ENCODE results near the gene SLCO2A1.

SLCO2A1 gene

DNA sequence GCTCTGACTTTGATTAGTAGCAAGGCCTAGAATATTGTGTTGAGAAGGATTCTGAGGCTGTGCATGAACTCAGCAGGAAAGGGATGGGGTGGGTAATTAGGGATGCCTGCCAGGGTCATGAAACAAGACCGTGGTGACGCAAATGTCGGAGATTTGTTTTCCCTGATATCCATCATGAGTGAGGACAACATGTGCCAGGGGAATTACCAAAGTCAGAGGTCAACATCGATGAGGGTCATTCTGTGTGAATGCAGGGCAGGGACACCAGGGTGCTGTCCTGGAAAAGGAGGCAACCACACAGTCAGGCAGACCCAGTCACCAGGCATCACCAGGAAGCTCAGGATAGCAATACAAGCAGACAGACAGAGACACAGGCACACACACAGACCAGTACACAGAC is 52.2 kb downstream of the SLCO2A1 start:
- no peak for DNase-seq

GRCh38 chr3:133973249-133973980 is 56.3 kb downstream of the SLCO2A1 start:
- DNase-seq = peak; percentile 40

- no peak for DNase-seq
Measured at GRCh38 chr3:133972156-133972555, 57.6 kb downstream of the SLCO2A1 start.

DNA sequence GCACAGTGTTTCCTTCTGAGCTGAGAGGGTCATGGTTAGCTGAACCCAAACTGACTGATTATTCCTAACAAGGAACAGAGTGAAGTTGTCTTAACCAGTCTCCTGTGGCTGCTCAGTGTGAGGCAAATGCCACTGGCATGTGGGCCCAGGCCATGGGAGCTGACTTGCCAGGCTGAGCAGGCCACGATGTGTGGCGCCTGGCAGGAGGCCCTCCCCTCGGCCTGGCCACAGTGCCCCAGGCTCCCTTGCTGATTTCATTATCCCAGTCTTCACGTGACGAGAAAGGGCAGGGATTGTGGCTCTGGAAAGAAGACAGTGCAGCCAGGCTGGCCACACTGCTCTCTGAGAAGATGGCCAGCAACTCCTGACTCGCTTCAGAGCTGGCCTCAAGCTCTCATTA is 58.8 kb downstream of the SLCO2A1 start:
- no peak for DNase-seq

- no peak for DNase-seq
Measured at GRCh38 chr3:133970339-133970738, 59.4 kb downstream of the SLCO2A1 start.

- DNase-seq = no peak
Measured at GRCh38 chr3:133967992-133968892, 61.5 kb downstream of the SLCO2A1 start.

- no peak for DNase-seq
Measured at GRCh38 chr3:133966954-133967353, 62.8 kb downstream of the SLCO2A1 start.

DNA sequence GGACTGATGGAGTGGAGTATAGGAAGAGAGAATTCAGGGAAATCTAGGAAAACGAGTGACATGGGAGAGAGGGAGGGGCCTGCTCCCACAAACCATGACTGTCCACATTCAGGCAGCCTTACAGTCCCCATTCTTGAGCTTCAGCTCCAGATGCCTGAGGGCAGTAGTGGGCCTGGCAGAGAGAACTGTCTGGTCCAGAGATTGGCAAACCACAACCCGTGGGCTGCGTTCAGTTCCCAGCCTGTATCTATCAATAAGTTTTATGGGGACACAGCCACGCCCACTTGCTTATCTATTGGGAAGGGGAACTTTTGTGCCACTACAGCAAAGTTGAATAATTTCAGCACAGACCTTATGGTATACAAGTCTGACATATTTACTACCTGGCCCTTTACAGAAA is 63.8 kb downstream of the SLCO2A1 start:
- no peak for DNase-seq

DNA sequence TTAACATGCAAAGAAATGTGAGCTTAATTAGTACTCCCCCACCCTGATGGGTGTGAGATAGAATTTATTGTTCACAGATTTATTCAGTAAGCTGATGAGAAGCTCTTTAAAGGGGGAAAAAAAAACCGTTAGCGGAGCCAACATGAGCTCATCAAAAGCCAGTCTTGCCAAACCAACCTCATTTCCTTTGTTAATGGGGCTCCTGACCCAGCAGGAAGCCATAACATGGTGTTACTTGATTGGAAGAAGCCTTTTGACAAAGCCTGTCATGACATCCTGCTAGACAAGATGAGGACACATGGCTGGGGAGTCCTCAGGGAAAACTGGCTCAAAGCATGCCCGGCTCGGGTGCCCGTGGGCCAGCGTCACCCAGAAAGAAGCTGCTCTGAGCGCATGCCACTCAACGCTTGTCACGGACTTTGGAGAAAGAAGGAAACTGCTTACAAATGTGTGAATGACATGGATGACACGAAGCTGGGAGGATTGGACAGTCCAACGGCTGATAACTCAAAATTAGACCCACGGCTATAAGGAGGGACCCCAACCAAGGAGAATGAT is 64.6 kb downstream of the SLCO2A1 start:
- peak; percentile 85 for DNase-seq

- DNase-seq = no peak
Measured at GRCh38 chr3:133964547-133964946, 65.2 kb downstream of the SLCO2A1 start.

DNA sequence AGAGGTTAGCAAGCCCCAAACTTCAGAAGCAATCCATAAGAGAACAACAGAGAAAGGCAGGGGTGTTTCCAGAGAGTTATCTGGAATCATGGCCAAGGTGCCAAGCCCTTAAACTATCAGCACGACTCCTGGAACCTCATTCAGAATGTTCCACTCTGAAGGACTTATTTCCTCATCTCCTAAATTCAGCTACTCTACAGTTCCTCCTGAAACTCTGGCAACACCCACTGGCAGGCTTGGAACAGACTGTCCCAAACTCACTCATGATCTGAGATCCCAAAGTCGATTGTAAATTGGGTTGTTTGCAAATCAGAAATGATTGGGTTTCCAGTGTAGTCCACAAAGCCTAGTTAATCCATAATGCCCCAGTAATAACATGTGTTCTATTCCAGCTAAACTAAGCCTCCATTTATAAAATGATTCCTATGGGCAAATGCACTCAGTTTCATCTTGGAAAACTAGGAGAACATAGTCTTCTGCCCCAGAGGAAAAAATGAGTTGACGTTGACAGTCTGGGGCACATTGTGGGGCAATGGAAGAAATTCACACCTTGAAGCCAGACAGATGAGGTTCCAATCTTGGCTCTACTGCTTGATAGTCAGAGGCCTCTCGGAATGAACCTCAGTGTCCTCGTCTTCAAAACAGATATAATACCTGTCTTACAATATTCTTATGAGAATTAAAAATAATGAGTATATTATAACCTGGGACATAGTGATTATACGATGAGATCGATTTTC is 65.9 kb downstream of the SLCO2A1 start:
- no peak for DNase-seq

DNA sequence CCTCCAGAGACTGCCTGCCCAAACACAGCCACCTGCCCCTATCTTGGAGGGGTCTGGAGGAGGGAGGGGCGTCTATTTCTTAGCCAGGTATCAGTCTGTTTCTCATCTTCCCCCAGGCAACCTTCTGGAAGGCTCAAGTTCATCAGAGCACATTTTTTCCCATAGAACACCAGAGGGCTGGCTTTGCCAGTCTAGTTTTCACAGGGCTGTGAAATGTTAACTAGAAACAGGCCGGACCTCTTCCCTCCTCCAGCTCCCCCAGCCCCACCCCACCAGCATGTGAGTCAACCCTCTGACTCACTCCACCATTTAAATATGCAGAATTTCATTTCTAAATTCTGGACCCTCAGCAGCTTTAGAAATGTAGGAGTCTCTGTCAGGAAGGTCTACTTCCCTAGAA is 66.9 kb downstream of the SLCO2A1 start:
- DNase-seq = peak; percentile 89

DNA sequence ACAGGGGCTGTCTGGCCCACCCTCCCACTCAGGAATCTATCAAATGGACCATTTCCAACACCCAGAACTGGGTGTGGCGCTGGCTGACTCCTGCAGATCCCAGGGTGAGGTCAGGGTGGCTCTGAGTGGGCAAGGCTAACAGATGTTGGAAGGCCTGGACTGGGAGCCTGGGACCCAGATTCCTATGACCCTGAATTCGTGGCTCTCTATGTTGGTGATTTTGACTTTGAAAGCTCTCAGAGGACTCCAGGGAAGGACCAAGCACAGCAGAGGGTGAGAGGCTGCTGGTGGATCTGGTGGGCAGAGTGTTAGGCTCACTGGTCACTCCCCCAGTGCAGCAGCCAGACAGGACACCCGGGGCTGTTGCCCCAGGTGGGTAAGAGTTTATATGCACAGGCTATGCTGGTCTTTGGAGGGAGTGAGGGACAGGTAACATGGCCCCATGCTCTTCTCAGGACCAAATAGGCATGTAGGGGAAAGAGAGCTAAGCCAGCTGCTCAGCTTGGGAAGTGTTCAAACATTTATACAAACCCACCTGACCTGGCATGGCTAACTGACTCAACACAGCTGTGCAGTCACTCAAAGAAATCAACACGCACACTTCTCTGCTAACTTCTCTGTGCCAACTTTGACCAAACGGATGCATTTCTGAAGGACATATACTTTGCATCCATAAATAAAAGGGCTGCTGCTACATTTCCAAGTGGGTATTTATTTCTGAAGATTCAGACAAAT is 71.5 kb downstream of the SLCO2A1 start:
- no peak for DNase-seq

GRCh38 chr3:133956982-133957381 is 72.7 kb downstream of the SLCO2A1 start:
- DNase-seq = peak; percentile 64

- no peak for DNase-seq
Measured at GRCh38 chr3:133956353-133956752, 73.4 kb downstream of the SLCO2A1 start.

GRCh38 chr3:133955892-133956291 is 73.8 kb downstream of the SLCO2A1 start:
- DNase-seq = peak; percentile 43

DNA sequence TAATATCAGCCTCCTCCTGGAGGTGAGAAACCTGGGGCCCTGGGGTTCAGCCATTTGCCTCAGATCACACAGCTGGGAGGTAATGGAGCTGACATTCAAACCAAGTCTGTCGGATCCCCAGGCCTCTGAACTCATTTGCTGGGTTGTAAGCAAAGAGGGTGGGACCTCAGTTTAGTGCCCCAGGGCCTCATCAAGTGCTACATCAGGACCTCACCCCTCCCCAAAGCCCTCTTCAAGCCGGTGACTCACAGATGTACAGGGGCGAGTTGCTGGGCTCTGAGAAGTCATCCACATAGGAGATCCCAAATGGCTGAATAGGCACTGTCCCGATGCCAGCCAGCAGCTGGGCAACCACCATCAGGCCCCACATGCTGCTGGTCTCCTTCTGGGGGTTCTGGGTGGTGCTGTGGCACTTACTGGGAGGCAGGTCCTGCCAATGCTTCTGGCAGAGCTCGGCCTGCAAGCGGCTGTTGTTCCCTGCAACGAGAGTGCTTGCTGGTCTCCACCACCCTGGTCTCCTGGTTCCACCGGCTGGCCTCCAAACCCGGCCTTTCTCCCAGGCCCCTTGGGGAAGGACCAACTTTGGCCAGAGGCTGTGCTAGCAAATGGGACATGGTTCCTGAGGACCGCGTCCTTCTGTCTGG is 74.9 kb downstream of the SLCO2A1 start:
- no peak for DNase-seq

DNA sequence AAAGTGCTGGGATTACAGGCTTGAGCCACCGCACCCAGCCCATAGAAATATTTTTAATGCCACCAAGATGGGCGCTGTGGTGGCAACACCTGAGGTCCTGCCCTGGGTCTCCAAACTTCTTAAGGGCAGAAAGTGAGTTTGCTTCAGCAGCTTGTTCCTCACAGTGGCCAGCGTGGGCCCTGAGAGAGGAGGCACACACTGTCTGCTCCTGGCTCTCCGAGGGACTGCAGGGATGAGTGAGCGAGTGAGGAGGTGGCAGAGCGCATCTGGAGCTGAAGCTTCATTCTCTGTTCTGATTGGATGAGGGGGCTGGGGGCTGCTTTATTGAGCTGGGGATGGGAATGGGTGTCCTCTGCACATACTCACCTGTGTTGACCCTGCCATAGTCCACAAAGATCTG is 76.4 kb downstream of the SLCO2A1 start:
- DNase-seq = no peak

GRCh38 chr3:133949438-133949837 is 80.3 kb downstream of the SLCO2A1 start:
- DNase-seq = peak; percentile 88

GRCh38 chr3:133948996-133949395 is 80.7 kb downstream of the SLCO2A1 start:
- no peak for DNase-seq

- DNase-seq = peak; percentile 82
Measured at GRCh38 chr3:133948131-133948810, 81.5 kb downstream of the SLCO2A1 start.
